Measurements from ENCODE around the gene CHAD.
"Not testable (repeated sequence)": the region's sequence is repeated elsewhere in the genome, so short reads cannot be mapped to it uniquely, and the experiment has no call there.

CHAD gene

GRCh38 chr17:50422738-50423137 lies 45.9 kb downstream of the CHAD start:
- H3K36me3 ChIP-seq (replicated peaks; ENCODE audit: insufficient read depth, low read length) = no peaks in the 10 kb centered on the region
- no peak for DNase-seq
- H3K27me3 ChIP-seq (replicated peaks; ENCODE audit: insufficient read depth, low read length) = no peaks in the 10 kb centered on the region
- no peaks in the 10 kb centered on the region for H3K9me2 ChIP-seq (replicated peaks; ENCODE audit: insufficient read depth, low read length)
- no peaks in the 10 kb centered on the region for H3K9me3 ChIP-seq (replicated peaks; ENCODE audit: insufficient read depth, low read length)
- no peak overlapping the region for H2AFZ ChIP-seq (ENCODE audit: low read length)
- 0 out of 2 replicates have a peak, but pooled peaks cover under 1% of the 10 kb centered on the region for H3K79me2 ChIP-seq (ENCODE audit: low read length)
- H3K9ac ChIP-seq (ENCODE audit: low read length) = no peak overlapping the region
- TF ChIP-seq EZH2phosphoT487 (IDR thresholded peaks at IDR 0.05; ENCODE audit: low read length) = no peak
- TF ChIP-seq EZH2 (optimal IDR thresholded peaks at IDR 0.05; ENCODE audit: low read depth, low read length) = no peak
- TF ChIP-seq CTCF (IDR thresholded peaks at IDR 0.05; ENCODE audit: low read length) = no peak
- no peak overlapping the region for H3K4me2 ChIP-seq (ENCODE audit: low read depth, low read length)
- H3K4me3 ChIP-seq (ENCODE audit: low read length) = no peak overlapping the region
- H3F3A ChIP-seq (ENCODE audit: insufficient read depth, low read length) = peaks cover 11% of the 10 kb centered on the region
- H3K27ac ChIP-seq (ENCODE audit: low read length) = no peak overlapping the region
- no peaks in the 10 kb centered on the region for H4K20me1 ChIP-seq (ENCODE audit: insufficient read depth, low read length)
- peaks cover 16% of the 10 kb centered on the region for H3K4me1 ChIP-seq (ENCODE audit: low read length)

- Histone ChIP-seq H3F3A (ENCODE audit: insufficient read depth, low read length) (peaks cover 2% of the 10 kb centered on the region), H3K9ac (ENCODE audit: low read length) (no peak overlapping the region), H3K4me1 (ENCODE audit: low read length) (0 out of 2 replicates have a peak, but pooled peaks cover 8% of the 10 kb centered on the region), H3K4me3 (ENCODE audit: low read length) (peak overlapping the region; percentile 44; the same call in 1 of the 2 replicates), H3K9me2 (replicated peaks; ENCODE audit: insufficient read depth, low read length) (no peaks in the 10 kb centered on the region), H3K79me2 (ENCODE audit: low read length) (no peaks in the 10 kb centered on the region), H3K27ac (ENCODE audit: low read length) (no peak overlapping the region), H4K20me1 (ENCODE audit: insufficient read depth, low read length) (no peaks in the 10 kb centered on the region), H3K36me3 (replicated peaks; ENCODE audit: insufficient read depth, low read length) (no peaks in the 10 kb centered on the region), H3K9me3 (replicated peaks; ENCODE audit: insufficient read depth, low read length) (no peaks in the 10 kb centered on the region), H3K27me3 (replicated peaks; ENCODE audit: insufficient read depth, low read length) (no peaks in the 10 kb centered on the region), H2AFZ (ENCODE audit: low read length) (peak overlapping the region; percentile 63), H3K4me2 (ENCODE audit: low read depth, low read length) (peak overlapping the region; percentile 36)
- TF ChIP-seq EZH2phosphoT487 (IDR thresholded peaks at IDR 0.05; ENCODE audit: low read length) (no peak), CTCF (IDR thresholded peaks at IDR 0.05; ENCODE audit: low read length) (no peak), EZH2 (optimal IDR thresholded peaks at IDR 0.05; ENCODE audit: low read depth, low read length) (no peak)
- DNase-seq = peak; percentile 49
These were observed 47.2 kb downstream of the CHAD start for GRCh38 chr17:50421308-50422051.

GRCh38 chr17:50420419-50421112 lies 48.1 kb downstream of the CHAD start:
- TF ChIP-seq EZH2phosphoT487 (IDR thresholded peaks at IDR 0.05; ENCODE audit: low read length) (no peak), CTCF (IDR thresholded peaks at IDR 0.05; ENCODE audit: low read length) (no peak), EZH2 (optimal IDR thresholded peaks at IDR 0.05; ENCODE audit: low read depth, low read length) (no peak)
- Histone ChIP-seq H2AFZ (ENCODE audit: low read length) (peak overlapping the region; percentile 63; the same call in 1 of the 2 replicates), H3K27ac (ENCODE audit: low read length) (no peak overlapping the region), H3K9me2 (replicated peaks; ENCODE audit: insufficient read depth, low read length) (no peaks in the 10 kb centered on the region), H3K9ac (ENCODE audit: low read length) (no peak overlapping the region), H3K79me2 (ENCODE audit: low read length) (no peaks in the 10 kb centered on the region), H3F3A (ENCODE audit: insufficient read depth, low read length) (no peaks in the 10 kb centered on the region), H3K4me2 (ENCODE audit: low read depth, low read length) (peak overlapping the region; percentile 36; the same call in 1 of the 2 replicates), H3K4me1 (ENCODE audit: low read length) (0 out of 2 replicates have a peak, but pooled peaks cover 7% of the 10 kb centered on the region), H3K36me3 (replicated peaks; ENCODE audit: insufficient read depth, low read length) (no peaks in the 10 kb centered on the region), H4K20me1 (ENCODE audit: insufficient read depth, low read length) (no peaks in the 10 kb centered on the region), H3K27me3 (replicated peaks; ENCODE audit: insufficient read depth, low read length) (no peaks in the 10 kb centered on the region), H3K4me3 (ENCODE audit: low read length) (no peak overlapping the region), H3K9me3 (replicated peaks; ENCODE audit: insufficient read depth, low read length) (no peaks in the 10 kb centered on the region)
- no peak for DNase-seq

GRCh38 chr17:50419577-50419976 lies 49.1 kb downstream of the CHAD start:
- H3K9me2 ChIP-seq (replicated peaks; ENCODE audit: insufficient read depth, low read length); H4K20me1 ChIP-seq (ENCODE audit: insufficient read depth, low read length); H3K4me1 ChIP-seq (ENCODE audit: low read length); DNase-seq; H2AFZ ChIP-seq (ENCODE audit: low read length); H3K4me3 ChIP-seq (ENCODE audit: low read length); H3K9ac ChIP-seq (ENCODE audit: low read length); H3K9me3 ChIP-seq (replicated peaks; ENCODE audit: insufficient read depth, low read length); H3F3A ChIP-seq (ENCODE audit: insufficient read depth, low read length); H3K27ac ChIP-seq (ENCODE audit: low read length); H3K36me3 ChIP-seq (replicated peaks; ENCODE audit: insufficient read depth, low read length); H3K4me2 ChIP-seq (ENCODE audit: low read depth, low read length); H3K27me3 ChIP-seq (replicated peaks; ENCODE audit: insufficient read depth, low read length); H3K79me2 ChIP-seq (ENCODE audit: low read length): not testable (repeated sequence)
